Activated CD4-positive, alpha-beta T cell treated with anti-CD3 and anti-CD28 coated beads, Interleukin-2, Interleukin-4, amounts not matched to agents 100 ng/mL and 50 ng/mL, durations not matched to agents 16 hours and 8 hours (primary cell): ENCODE data around the gene TPM2.

Experiments
- DNase-seq: peaks from one replicate; pipeline ENCODE4 v3.0.0-alpha.2; 2020; ENCODE audit warnings: low spot score

Gene TPM2

GRCh38 chr9:35679091-35679490 is 10.6 kb downstream of the TPM2 start:
- no peak for DNase-seq

GRCh38 chr9:35675732-35676392 is 13.9 kb downstream of the TPM2 start:
- no peak for DNase-seq

GRCh38 chr9:35675204-35675603 is 14.5 kb downstream of the TPM2 start:
- DNase-seq = no peak

GRCh38 chr9:35674025-35674361 is 15.7 kb downstream of the TPM2 start:
- no peak for DNase-seq

GRCh38 chr9:35673132-35674024 is 16.3 kb downstream of the TPM2 start, which contains the start of gene CA9:
CA9 (plus strand) TSS chr9:35673928; CDS start chr9:35673960, 32 bp downstream.
- no peak for DNase-seq

GRCh38 chr9:35669331-35670145 is 20.2 kb downstream of the TPM2 start:
- DNase-seq = no peak

- no peak for DNase-seq
Measured at GRCh38 chr9:35667939-35668338, 21.8 kb downstream of the TPM2 start.

- no peak for DNase-seq
Measured at GRCh38 chr9:35666549-35666948, 23.2 kb downstream of the TPM2 start.

GRCh38 chr9:35666045-35666444 is 23.7 kb downstream of the TPM2 start:
- DNase-seq = no peak

- no peak for DNase-seq
Measured at GRCh38 chr9:35665471-35665818, 24.3 kb downstream of the TPM2 start.

- DNase-seq = peak; percentile 82
Measured at GRCh38 chr9:35664531-35665470, 24.9 kb downstream of the TPM2 start, which contains the start of gene ARHGEF39. ARHGEF39 (minus strand) TSS chr9:35665195; CDS start chr9:35665169, 26 bp downstream.

GRCh38 chr9:35662437-35662836 is 27.3 kb downstream of the TPM2 start:
- DNase-seq = no peak

- no peak for DNase-seq
Measured at GRCh38 chr9:35661756-35662350, 27.9 kb downstream of the TPM2 start.

GRCh38 chr9:35660966-35661415 is 28.7 kb downstream of the TPM2 start:
- no peak for DNase-seq

GRCh38 chr9:35659340-35659739 is 30.4 kb downstream of the TPM2 start:
- no peak for DNase-seq

- peak; percentile 28 for DNase-seq
Measured at GRCh38 chr9:35658968-35659220, 30.8 kb downstream of the TPM2 start.

GRCh38 chr9:35658137-35658967 is 31.4 kb downstream of the TPM2 start, which contains the start of gene CCDC107:
CCDC107 (plus strand) TSS chr9:35658292; CDS start chr9:35658380, 88 bp downstream.
- DNase-seq = peak; percentile 81

- peak; percentile 98 for DNase-seq
Measured at GRCh38 chr9:35657546-35658136, 32.1 kb downstream of the TPM2 start, which contains the start of gene RMRP. RMRP (minus strand) TSS chr9:35658019.

- DNase-seq = no peak
Measured at GRCh38 chr9:35656831-35657545, 32.7 kb downstream of the TPM2 start.
